Endothelial cell of umbilical vein (primary cell): Measurements from ENCODE around the gene STRA8. TPM values are rescaled to one million over a fixed set of nuclear protein-coding genes. Genes with fewer than 3 reads are reported as not detected.

Source experiments
- BruUV-seq: library from RNA; stranded (reverse); fragments of 400-500 nt; replicated peaks from 2 replicates; lab custom pipeline; 2021; lab: Mats Ljungman, UMichigan
- CTCF ChIA-PET: fragments of 300-600, 350-600 bp; sonication (Branson Sonifier 250); formaldehyde crosslinking; loops from one replicate; lab custom pipeline; 2021; ENCODE audit warnings: antibody characterized with exemption, inconsistent platforms; lab: Charles Lee
- POLR2A ChIA-PET: fragments of 300-600, 350-600 bp; sonication (Branson Sonifier 250); formaldehyde crosslinking; loops from one replicate; lab custom pipeline; 2021; ENCODE audit warnings: antibody characterized with exemption, inconsistent platforms; lab: Charles Lee
- DNase-seq: peaks from one replicate; pipeline ENCODE4 v3.0.0-alpha.2; 2011; ENCODE audit warnings: low read depth, low spot score
- FAIRE-seq: peaks from 2 replicates; lab custom pipeline; 2011; peaks lifted over from hg19 to GRCh38; lab: Jason Lieb, UNC
- H2AFZ ChIP-seq: 2 replicates; pipeline ENCODE4 v1.6.0; 2012; ENCODE audit warnings: low read depth, low read length, control low read depth, inconsistent platforms
- H3K27ac ChIP-seq: 2 replicates; pipeline ENCODE4 v1.5.1; 2011; ENCODE audit warnings: low read depth, mild to moderate bottlenecking, control low read depth, low read length, moderate library complexity; ENCODE audit not compliant: insufficient read depth
- H3K27me3 ChIP-seq, 2 experiments: 2 replicates each; pipeline versions ENCODE4 v1.6.0 to v1.6.1; 2011; ENCODE audit warnings: low read length in 2 of 2, mixed read lengths in 1 of 2; ENCODE audit not compliant: control insufficient read depth in 2 of 2, insufficient read depth in 2 of 2
- H3K36me3 ChIP-seq, 2 experiments: 2 replicates in 1 of 2; 3 replicates in 1 of 2; pipeline ENCODE4 v1.5.1; 2011; ENCODE audit warnings: low read length in 2 of 2, mild to moderate bottlenecking in 1 of 2, moderate library complexity in 1 of 2; ENCODE audit not compliant: control insufficient read depth in 2 of 2, insufficient read depth in 2 of 2; ENCODE audit errors: extremely low read depth in 1 of 2
- H3K4me1 ChIP-seq: 3 replicates; pipeline ENCODE4 v1.5.1; 2011; ENCODE audit warnings: mild to moderate bottlenecking, low read length; ENCODE audit not compliant: control insufficient read depth, insufficient read depth; ENCODE audit errors: extremely low read depth
- H3K4me2 ChIP-seq: 2 replicates; pipeline ENCODE4 v1.6.1; 2011; ENCODE audit warnings: low read length, control low read depth, mixed read lengths; ENCODE audit not compliant: insufficient read depth
- H3K4me3 ChIP-seq, 3 experiments: fragments of 200-600 bp in 1 of 3; sonication (generic), shearing (Covaris generic) in 1 of 3; replicated peaks in 1 of 3; 2 replicates each; pipeline ENCODE4 v1.5.1; 2011 to 2016; ENCODE audit warnings: control low read depth in 3 of 3, low read length in 3 of 3, mild to moderate bottlenecking in 2 of 3, inconsistent platforms in 1 of 3, low read depth in 1 of 3, moderate library complexity in 1 of 3; ENCODE audit not compliant: insufficient read depth in 1 of 3
- H3K79me2 ChIP-seq: 2 replicates; pipeline ENCODE4 v1.6.0; 2012; ENCODE audit warnings: low read length, inconsistent platforms; ENCODE audit not compliant: control insufficient read depth, insufficient read depth
- H3K9ac ChIP-seq: replicated peaks from 2 replicates; pipeline ENCODE3; 2011; ENCODE audit warnings: low read length, control low read depth; ENCODE audit not compliant: insufficient read depth; ENCODE audit errors: extremely low read depth
- H3K9me1 ChIP-seq: replicated peaks from 3 replicates; pipeline ENCODE4 v1.6.0; 2011; ENCODE audit warnings: mild to moderate bottlenecking, low read length; ENCODE audit not compliant: control insufficient read depth, insufficient read depth; ENCODE audit errors: extremely low read depth
- H3K9me3 ChIP-seq: replicated peaks from 2 replicates; pipeline ENCODE4 v1.5.1; 2012; ENCODE audit warnings: low read length, inconsistent platforms; ENCODE audit not compliant: control insufficient read depth, insufficient read depth
- H4K20me1 ChIP-seq: replicated peaks from 2 replicates; pipeline ENCODE3; 2011; ENCODE audit warnings: mild to moderate bottlenecking, low read length; ENCODE audit not compliant: control insufficient read depth, insufficient read depth; ENCODE audit errors: extremely low read depth
- CTCF ChIP-seq, 2 donors: IDR thresholded peaks; 1 replicate in 1 of 2; 2 replicates in 1 of 2; pipeline ENCODE4 v1.5.1; 2011; ENCODE audit warnings: low read length in 2 of 2, mild to moderate bottlenecking in 2 of 2, moderate library complexity in 2 of 2, control low read depth in 1 of 2, inconsistent platforms in 1 of 2, low read depth in 1 of 2; ENCODE audit not compliant: insufficient read depth in 1 of 2; ENCODE audit errors: extremely low read depth in 1 of 2
- EZH2 ChIP-seq: IDR thresholded peaks from 2 replicates; pipeline ENCODE4 v1.6.1; 2012; ENCODE audit warnings: borderline replicate concordance, low read depth, mild to moderate bottlenecking, moderate library complexity, low read length, inconsistent platforms; ENCODE audit not compliant: severe bottlenecking
- FOS ChIP-seq: IDR thresholded peaks from 2 replicates; pipeline ENCODE4 v1.6.1; 2011; ENCODE audit warnings: mild to moderate bottlenecking, low read length, moderate library complexity, borderline replicate concordance; ENCODE audit not compliant: insufficient read depth
- GATA2 ChIP-seq: IDR thresholded peaks from 2 replicates; pipeline ENCODE4 v1.7.0; 2011; ENCODE audit warnings: low read depth, mild to moderate bottlenecking, moderate library complexity, mixed read lengths, low read length; ENCODE audit not compliant: insufficient read length, insufficient read depth
- JUN ChIP-seq: IDR thresholded peaks from 2 replicates; pipeline ENCODE4 v1.6.1; 2011; ENCODE audit warnings: borderline replicate concordance, low read depth; ENCODE audit not compliant: insufficient read length, insufficient read depth
- MYC ChIP-seq: IDR thresholded peaks from one replicate; pipeline ENCODE4 v1.6.1; 2011; ENCODE audit warnings: mild to moderate bottlenecking, low read depth, low read length
- POLR2A ChIP-seq: IDR thresholded peaks from 2 replicates; pipeline ENCODE4 v1.6.1; 2012; ENCODE audit warnings: low read depth, mild to moderate bottlenecking, control low read depth, low read length
- POLR2AphosphoS5 ChIP-seq: IDR thresholded peaks from 2 replicates; pipeline ENCODE4 v1.6.1; 2012; ENCODE audit warnings: low read depth, mild to moderate bottlenecking, control low read depth, low read length, moderate library complexity; ENCODE audit not compliant: insufficient read depth
- dilution Hi-C: fragments of 300-500 bp; cut with MboI; formaldehyde crosslinking; loops from one replicate; pipeline ENCODE4 v1.15.0; 2019; ENCODE audit warnings: low sequenced_read_pairs; ENCODE audit not compliant: extremely low pct_ligation_motif_present
- intact Hi-C: fragments of 100-400 bp; cut with micrococcal nuclease; formaldehyde crosslinking; loops from one replicate; pipeline ENCODE4 v1.10.0; 2022
- polyA plus RNA-seq, 4 experiments: library from polyadenylated mRNA; depleted of rRNA in 3 of 4; stranded (reverse) in 3 of 4; unstranded in 1 of 4; fragments of >200 nt; gene quantifications; 2 replicates each; pipeline versions ENCODE4 v1.2.1 to v1.2.3, GENCODE V29; 2011 to 2012; ENCODE audit warnings: missing spikeins in 1 of 4
- total RNA-seq: library from RNA; stranded (reverse); gene quantifications from 2 replicates; pipeline ENCODE4 v1.2.3, GENCODE V29; 2021
- TF ChIP-seq, protein P1 (sequence below): IDR thresholded peaks from 2 replicates; pipeline ENCODE4 v1.6.1; 2011; ENCODE audit not compliant: insufficient read depth, insufficient read length

STRA8 gene
- total and polyA plus RNA-seq, 2 donors (not counting 3 experiments of a cell fraction or from before 2014, with no cell fraction given) = not detected

DNA sequence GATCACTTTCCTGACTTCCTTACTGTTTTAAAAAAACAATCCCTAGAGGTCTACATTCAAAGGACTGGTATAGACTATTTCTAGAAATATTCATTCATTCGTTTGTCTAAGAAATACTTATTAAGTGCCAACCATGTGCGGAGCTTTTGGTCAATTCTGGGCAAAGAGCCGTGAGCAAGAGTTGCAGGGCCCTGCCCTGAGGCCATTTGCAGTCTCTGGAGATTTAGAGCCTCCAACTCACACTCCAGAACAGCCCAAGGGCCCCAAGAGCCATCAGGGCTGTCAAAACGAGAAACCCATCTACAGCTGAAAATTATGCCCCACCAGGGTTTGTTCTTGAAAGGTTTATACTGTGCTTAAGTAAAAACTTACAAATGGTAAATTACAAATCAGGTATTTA, 38.5 kb upstream of the STRA8 start:
- no peaks in the 10 kb centered on the region for H3K27me3 ChIP-seq
- FAIRE-seq (no peak), DNase-seq (no peak)
- CTCF ChIA-PET = no interaction called here
- no peak overlapping the region for H3K9ac ChIP-seq
- H3K27ac ChIP-seq = no peak overlapping the region
- no peak overlapping the region for H3K4me3 ChIP-seq
- dilution Hi-C loops = no loop called here
- no peak for TF ChIP-seq POLR2AphosphoS5
- no peak for TF ChIP-seq EZH2
- TF ChIP-seq FOS = no peak
- no peak for TF ChIP-seq GATA2
- TF ChIP-seq MYC = no peak
- TF ChIP-seq, protein P1, sequence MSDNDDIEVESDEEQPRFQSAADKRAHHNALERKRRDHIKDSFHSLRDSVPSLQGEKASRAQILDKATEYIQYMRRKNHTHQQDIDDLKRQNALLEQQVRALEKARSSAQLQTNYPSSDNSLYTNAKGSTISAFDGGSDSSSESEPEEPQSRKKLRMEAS = no peak
- no peak for TF ChIP-seq JUN
- TF ChIP-seq POLR2A = no peak
- no peak for TF ChIP-seq CTCF (IDR thresholded peaks at IDR 0.05; ENCODE audit: extremely low read depth in 1 of 2, insufficient read depth in 1 of 2, low read depth in 1 of 2, low read length in 2 of 2)
- H3K9me1 ChIP-seq = no peaks in the 10 kb centered on the region
- no peaks in the 10 kb centered on the region for H3K4me1 ChIP-seq
- H4K20me1 ChIP-seq = no peaks in the 10 kb centered on the region
- intact Hi-C loops = no loop called here
- peaks cover 2 to 4% of the 10 kb centered on the region in 2 experiments for H3K36me3 ChIP-seq
- no TSS peak for BruUV-seq
- no peak overlapping the region for H2AFZ ChIP-seq
- no peaks in the 10 kb centered on the region for H3K79me2 ChIP-seq
- no peak overlapping the region for H3K4me2 ChIP-seq
- POLR2A ChIA-PET = no interaction called here
- no peaks in the 10 kb centered on the region for H3K9me3 ChIP-seq
